Muscle layer of duodenum (tissue), 2 donors: ENCODE measurements around the gene RPH3AL.

Source experiments
- H3K27ac ChIP-seq: one replicate; pipeline ENCODE4 v1.7.0; 2013; ENCODE audit warnings: mild to moderate bottlenecking, low read length
- H3K27me3 ChIP-seq: one replicate; pipeline ENCODE4 v1.7.0; 2013; ENCODE audit warnings: low read depth, mild to moderate bottlenecking, control low read depth, low read length
- H3K36me3 ChIP-seq, 2 donors: one replicate each; pipeline ENCODE4 v1.7.0; 2013; ENCODE audit warnings: low read length in 2 of 2, control low read depth in 1 of 2, mild to moderate bottlenecking in 1 of 2; ENCODE audit not compliant: insufficient read depth in 2 of 2, control insufficient read depth in 1 of 2
- H3K4me1 ChIP-seq, 2 donors: one replicate each; pipeline ENCODE4 v1.7.0; 2013; ENCODE audit warnings: low read length in 2 of 2, mild to moderate bottlenecking in 2 of 2, control low read depth in 1 of 2, moderate library complexity in 1 of 2; ENCODE audit not compliant: insufficient read depth in 2 of 2, control insufficient read depth in 1 of 2
- H3K4me3 ChIP-seq, 2 donors: one replicate each; pipeline ENCODE4 v1.7.0; 2013; ENCODE audit warnings: low read length in 2 of 2, low read depth in 1 of 2, mild to moderate bottlenecking in 1 of 2
- H3K9me3 ChIP-seq, 2 donors: one replicate each; pipeline ENCODE4 v1.7.0; 2013; ENCODE audit warnings: low read length in 2 of 2, control low read depth in 1 of 2, mild to moderate bottlenecking in 1 of 2; ENCODE audit not compliant: control insufficient read depth in 1 of 2
- donor health status: healthy.

Gene RPH3AL

DNA sequence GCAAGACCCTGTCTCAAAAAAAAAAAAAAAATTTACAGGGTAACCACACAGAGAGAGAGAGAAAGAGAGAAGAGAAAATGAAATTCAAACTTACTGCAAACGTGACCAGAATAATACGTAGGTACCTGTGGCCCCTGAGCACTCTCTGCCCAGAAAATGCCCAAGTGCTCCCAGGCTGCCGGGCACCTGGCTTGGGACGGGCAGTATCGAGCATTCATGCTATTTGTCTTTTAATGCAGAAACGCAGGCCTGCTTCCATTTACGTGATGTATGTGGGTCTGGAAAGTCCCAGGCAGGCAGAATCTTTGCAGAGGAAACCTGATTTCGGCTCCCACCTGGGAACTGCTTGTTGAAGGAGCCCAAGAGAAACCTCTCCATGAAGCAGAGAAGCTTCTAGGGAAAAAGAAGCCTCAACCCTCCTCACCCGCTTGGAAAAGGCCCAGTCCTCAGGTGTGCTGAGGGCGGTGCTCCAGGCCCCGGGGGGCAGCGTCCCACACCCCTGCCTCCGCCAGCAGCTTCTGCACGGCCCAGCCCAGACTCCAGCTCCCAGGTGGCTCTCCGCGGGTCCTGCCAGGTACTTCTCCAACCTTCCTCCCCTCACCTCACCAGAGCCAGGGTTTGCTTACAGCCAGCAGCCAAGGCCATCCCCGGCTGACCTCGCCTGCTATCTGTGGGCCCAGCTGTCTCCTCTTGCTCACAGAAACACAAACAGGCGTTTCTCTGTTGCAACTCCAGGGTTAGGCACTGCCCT lies 14.0 kb downstream of the RPH3AL start:
- Histone ChIP-seq H3K4me3 (no peak overlapping the region), H3K27me3 (no peaks in the 10 kb centered on the region), H3K27ac (no peak overlapping the region), H3K36me3 (no peaks in the 10 kb centered on the region), H3K4me1 (peaks cover 0 to 11% of the 10 kb centered on the region in 2 donors), H3K9me3 (no peaks in the 10 kb centered on the region)

DNA sequence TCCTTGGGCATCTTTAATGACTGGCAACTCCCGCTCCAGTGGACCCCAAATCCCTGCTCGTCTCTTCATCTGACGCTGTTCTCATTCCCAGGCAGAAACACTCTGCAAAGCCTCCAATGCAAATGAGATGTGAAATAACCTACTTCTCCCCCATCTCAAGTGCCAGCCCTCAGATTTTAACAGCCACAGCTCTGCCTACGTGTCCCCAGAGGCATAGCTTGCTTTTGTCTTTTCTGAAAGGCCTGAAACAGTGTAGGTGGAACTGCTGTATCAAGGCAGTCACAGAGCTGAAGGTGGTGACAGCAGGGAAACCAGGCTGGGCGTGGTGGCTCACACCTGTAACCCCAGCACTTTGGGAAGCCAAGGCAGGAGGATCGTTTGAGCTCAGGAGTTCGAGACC lies 14.7 kb downstream of the RPH3AL start:
- no peaks in the 10 kb centered on the region for H3K9me3 ChIP-seq
- peaks cover 0 to 14% of the 10 kb centered on the region in 2 donors for H3K4me1 ChIP-seq
- no peak overlapping the region for H3K27ac ChIP-seq
- H3K4me3 ChIP-seq = no peak overlapping the region
- H3K36me3 ChIP-seq = no peaks in the 10 kb centered on the region
- no peaks in the 10 kb centered on the region for H3K27me3 ChIP-seq

- H3K27ac ChIP-seq = no peak overlapping the region
Measured at GRCh38 chr17:337453-337852, 15.2 kb downstream of the RPH3AL start.

GRCh38 chr17:337022-337420 lies 15.6 kb downstream of the RPH3AL start:
- Histone ChIP-seq H3K36me3 (no peaks in the 10 kb centered on the region), H3K27me3 (no peaks in the 10 kb centered on the region), H3K9me3 (no peaks in the 10 kb centered on the region), H3K27ac (no peak overlapping the region), H3K4me1 (peaks cover 0 to 14% of the 10 kb centered on the region in 2 donors), H3K4me3 (no peak overlapping the region)

More at GRCh38 chr17:337453-337852, 15.2 kb downstream of the RPH3AL start:
- Histone ChIP-seq H3K9me3 (no peaks in the 10 kb centered on the region), H3K4me1 (peaks cover 0 to 14% of the 10 kb centered on the region in 2 donors), H3K27me3 (no peaks in the 10 kb centered on the region), H3K4me3 (no peak overlapping the region), H3K36me3 (no peaks in the 10 kb centered on the region)

DNA sequence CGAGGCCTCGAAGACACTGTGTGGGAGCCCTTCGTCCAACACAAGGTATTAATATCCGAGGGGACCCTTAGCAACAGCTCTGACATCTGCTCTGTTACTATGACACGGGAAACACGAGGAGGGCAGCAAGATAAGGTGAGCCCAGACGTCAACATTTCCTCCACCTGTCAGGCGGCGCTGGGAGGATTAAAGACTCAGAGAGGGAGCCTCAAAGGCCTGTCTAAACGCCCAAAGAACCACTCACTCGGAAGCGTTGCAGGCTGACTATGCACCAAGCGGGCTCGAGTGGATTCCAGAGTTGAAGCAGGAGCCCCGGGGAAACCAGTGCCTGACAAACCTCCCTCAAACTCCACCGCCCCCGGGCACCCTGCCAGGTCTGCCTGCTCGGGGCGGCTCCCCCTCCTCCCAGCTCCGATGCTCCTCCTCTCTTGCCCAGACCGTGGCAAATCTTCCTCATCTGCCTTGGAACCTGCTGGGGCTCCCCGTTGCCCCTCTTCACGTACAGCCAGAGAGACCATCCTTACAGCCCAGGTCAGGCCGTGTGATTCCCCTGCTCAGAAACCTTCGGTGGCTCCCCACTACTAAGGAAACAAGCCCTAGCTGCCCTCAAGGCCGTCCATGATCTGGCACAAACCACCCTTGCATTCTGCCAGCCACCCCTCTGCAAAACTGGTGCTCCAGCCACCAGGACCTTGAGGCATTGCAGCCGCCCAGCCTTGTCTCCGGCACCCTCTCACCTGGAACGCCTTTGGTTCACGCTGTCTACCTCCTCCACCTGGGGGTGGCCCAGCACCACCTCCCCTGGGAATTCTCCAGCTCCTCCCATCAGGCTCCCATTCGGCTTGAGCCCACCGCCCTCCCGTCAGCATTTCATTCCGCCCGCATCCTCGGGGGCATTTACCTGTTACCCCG lies 16.2 kb downstream of the RPH3AL start:
- no peaks in the 10 kb centered on the region for H3K36me3 ChIP-seq
- no peak overlapping the region for H3K27ac ChIP-seq
- peaks cover 0 to 14% of the 10 kb centered on the region in 2 donors for H3K4me1 ChIP-seq
- H3K27me3 ChIP-seq = no peaks in the 10 kb centered on the region
- H3K4me3 ChIP-seq = no peak overlapping the region
- H3K9me3 ChIP-seq = no peaks in the 10 kb centered on the region

DNA sequence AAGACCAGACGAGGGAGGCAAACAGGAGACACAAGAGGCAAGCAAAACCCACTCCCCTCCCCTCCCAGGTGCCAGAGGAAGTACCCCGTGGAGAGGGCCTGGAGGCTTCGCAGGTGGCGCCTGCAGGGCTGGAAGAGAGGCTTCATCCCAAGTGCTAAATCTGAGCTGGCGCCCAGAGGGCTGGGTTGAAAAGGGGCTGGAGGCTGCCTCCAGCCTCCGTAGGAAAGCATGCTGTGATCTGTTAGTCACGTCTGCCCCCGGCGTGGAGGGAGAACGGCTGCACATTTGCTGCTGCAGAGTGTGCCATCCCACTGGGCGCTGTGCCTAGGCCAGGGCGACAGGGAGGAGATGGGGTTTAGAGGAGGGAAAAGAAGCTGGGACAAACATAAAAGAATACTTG lies 16.9 kb downstream of the RPH3AL start:
- no peak overlapping the region for H3K27ac ChIP-seq
- no peaks in the 10 kb centered on the region for H3K9me3 ChIP-seq
- H3K4me3 ChIP-seq = no peak overlapping the region
- H3K36me3 ChIP-seq = no peaks in the 10 kb centered on the region
- peaks cover 0 to 14% of the 10 kb centered on the region in 2 donors for H3K4me1 ChIP-seq
- H3K27me3 ChIP-seq = no peaks in the 10 kb centered on the region

- H3K4me3 ChIP-seq = no peak overlapping the region
- no peaks in the 10 kb centered on the region for H3K27me3 ChIP-seq
- H3K9me3 ChIP-seq = no peaks in the 10 kb centered on the region
- H3K4me1 ChIP-seq = peaks cover 0 to 14% of the 10 kb centered on the region in 2 donors
- H3K27ac ChIP-seq = no peak overlapping the region
- H3K36me3 ChIP-seq = no peaks in the 10 kb centered on the region
Measured at GRCh38 chr17:334974-335481, 17.6 kb downstream of the RPH3AL start.

DNA sequence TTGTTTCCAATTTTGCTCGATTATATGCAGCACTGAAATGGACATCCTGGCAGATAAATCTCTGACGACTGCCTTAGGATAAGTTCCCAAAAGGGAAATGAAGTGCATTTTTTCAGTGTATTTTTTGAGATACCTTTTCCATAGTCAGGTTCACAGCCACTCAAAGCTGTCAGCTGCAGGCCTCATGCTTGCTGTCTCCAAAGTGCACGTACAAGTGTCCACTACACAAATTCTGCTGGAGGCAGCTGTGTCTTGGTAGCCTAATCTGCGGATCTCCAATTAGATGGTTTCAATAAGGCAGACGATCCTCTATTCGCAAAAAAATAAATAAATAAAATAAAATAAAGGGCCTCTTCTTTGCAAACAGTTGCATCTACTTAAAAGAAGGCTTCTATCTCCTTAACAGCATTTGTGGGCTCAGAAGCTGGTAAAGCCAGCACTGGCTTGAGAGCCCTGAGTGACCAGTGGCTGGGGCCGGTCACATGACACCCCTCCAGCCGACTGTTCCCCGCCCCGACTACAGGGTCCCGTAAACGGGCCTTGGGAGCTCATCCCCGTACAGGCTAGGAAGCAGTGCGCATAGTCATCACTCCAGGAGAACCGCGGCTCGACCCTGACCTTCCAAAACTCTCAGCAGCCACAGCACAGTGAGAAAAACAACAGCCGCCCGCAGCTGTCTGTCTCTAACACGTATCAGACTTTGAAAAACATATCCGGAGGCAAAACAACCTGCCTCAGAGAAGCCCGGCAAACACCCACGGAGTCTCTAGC lies 18.8 kb downstream of the RPH3AL start:
- Histone ChIP-seq H3K27ac (peak overlapping the region; percentile 73), H3K27me3 (no peaks in the 10 kb centered on the region), H3K9me3 (no peaks in the 10 kb centered on the region), H3K4me1 (peaks cover 0 to 14% of the 10 kb centered on the region in 2 donors), H3K36me3 (no peaks in the 10 kb centered on the region), H3K4me3 (peak overlapping the region; percentile 30 to 32)

DNA sequence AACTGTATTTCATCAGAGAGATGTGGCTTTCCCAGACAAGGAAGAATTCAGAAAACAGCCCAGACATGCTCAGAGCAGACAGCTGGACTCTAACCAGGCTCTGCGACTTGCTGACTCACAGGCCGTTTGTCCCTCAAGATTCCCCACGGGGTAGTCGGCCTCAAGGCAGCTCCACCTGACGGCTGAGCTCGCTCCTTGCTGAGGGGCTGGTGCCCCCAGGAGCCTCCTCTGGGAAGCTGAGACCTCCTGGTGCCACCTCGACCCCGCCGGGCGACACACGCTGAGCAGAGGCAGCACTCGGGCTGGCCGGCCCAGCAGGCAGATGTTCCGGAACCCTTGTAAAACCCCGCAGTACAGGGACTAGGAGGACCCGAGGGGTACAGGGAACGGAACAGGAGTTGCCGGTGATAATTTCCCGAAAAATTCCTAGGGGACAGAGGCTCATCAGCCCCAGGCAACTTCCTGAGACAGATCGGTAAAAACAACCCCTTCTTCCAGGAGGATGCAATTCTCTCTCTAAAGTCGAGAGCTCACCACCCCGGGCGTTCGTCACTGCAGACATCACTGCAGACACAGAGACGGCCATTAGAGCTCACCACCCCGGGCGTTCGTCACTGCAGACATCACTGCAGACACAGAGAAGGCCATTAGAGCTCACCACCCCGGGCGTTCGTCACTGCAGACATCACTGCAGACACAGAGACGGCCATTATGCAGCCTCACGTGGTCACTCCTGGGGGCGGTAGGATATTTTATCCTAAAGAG lies 19.9 kb downstream of the RPH3AL start:
- Histone ChIP-seq H3K9me3 (no peaks in the 10 kb centered on the region), H3K36me3 (no peaks in the 10 kb centered on the region), H3K4me3 (peak overlapping the region; percentile 37 to 48), H3K27ac (peak overlapping the region; percentile 73), H3K27me3 (no peaks in the 10 kb centered on the region), H3K4me1 (peaks cover 0 to 14% of the 10 kb centered on the region in 2 donors)

GRCh38 chr17:332023-332422 lies 20.6 kb downstream of the RPH3AL start:
- Histone ChIP-seq H3K4me3 (peak overlapping the region; percentile 37 to 48), H3K9me3 (no peaks in the 10 kb centered on the region), H3K4me1 (peaks cover 0 to 14% of the 10 kb centered on the region in 2 donors), H3K27me3 (no peaks in the 10 kb centered on the region), H3K36me3 (no peaks in the 10 kb centered on the region), H3K27ac (peak overlapping the region; percentile 10)
